Placental pericyte (primary cell): ENCODE measurements around the gene SPTY2D1. TPM values are rescaled to one million over a fixed set of nuclear protein-coding genes. Genes with fewer than 3 reads are reported as not detected.

Experiments used
- total RNA-seq: library from RNA; depleted of rRNA; stranded (reverse); fragments of >200 nt; gene quantifications from 2 replicates; pipeline ENCODE4 v1.2.3, GENCODE V29; 2012

Gene SPTY2D1, protein sequence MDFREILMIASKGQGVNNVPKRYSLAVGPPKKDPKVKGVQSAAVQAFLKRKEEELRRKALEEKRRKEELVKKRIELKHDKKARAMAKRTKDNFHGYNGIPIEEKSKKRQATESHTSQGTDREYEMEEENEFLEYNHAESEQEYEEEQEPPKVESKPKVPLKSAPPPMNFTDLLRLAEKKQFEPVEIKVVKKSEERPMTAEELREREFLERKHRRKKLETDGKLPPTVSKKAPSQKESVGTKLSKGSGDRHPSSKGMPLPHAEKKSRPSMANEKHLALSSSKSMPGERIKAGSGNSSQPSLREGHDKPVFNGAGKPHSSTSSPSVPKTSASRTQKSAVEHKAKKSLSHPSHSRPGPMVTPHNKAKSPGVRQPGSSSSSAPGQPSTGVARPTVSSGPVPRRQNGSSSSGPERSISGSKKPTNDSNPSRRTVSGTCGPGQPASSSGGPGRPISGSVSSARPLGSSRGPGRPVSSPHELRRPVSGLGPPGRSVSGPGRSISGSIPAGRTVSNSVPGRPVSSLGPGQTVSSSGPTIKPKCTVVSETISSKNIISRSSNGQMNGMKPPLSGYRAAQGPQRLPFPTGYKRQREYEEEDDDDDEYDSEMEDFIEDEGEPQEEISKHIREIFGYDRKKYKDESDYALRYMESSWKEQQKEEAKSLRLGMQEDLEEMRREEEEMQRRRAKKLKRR
- total RNA-seq: 24.3 and 32.1 TPM in 2 replicates

DNA sequence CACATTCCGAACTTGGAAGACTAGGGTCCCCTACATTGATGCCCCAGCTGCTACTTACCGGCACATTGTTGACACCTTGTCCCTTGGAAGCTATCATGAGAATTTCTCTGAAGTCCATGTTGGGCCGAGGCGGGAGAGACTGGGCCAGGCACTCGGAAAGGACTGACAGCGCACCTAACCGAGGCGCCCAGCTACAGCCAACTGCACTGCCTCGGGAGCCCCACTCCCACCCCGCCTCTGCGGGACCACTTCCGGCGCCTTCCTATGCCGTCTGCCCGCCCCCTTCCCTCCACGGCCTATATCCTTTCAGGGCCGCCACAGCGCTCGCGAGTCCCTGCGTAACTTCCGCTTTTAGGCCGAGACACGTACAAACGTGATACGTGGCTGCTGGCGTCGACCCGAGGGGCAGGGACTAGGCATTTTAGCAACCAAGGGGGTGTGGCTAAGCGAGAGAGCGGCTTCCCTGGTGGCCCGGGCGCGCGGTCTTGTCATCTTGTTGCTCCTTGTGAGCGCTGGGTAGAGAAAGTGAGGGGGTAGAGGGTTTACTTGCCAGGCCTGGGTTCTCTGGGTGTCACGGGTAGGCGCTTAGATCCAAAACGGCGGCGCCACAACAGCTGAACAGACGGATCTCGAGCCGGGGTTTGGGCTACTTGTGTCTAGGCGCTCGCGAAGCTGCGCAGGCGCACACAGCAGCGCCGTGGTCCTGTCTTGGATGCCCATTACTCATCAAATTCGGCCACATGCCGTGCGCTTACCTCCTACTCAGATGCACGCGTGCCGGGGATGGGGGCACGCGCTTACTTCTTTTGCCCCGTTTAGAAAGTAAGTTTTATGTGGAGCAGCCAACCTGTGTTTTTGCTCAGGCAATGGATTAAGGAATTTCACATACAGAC is at the start of gene SPTY2D1:
TSS of gene SPTY2D1 (minus strand) at position 203 of the 893 bp plus-strand sequence. CDS start at position 118, 85 bp downstream.

DNA sequence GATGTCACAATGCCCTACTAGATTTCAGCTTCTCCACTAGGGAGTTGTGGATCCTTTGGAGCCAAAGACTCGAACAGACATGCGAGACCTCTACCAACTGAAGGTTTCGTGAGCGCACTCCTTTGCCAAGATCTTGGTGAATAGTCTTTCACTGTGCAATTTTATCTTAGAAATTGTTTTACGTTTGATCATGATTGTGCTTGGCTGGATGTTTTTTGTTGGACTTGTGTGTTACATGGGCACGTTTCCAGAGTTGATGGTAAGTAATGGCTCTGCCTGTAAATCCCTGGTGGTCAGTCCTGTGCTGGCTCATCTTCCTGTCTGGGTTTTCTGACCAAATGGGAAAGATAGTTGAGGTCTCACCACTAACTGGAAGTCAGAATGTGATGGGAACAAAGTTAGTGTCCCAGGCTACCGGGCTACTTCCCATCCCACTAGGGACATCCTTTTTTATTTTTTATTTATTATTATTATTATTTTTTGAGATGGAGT is 34.4 kb downstream of the SPTY2D1 start, which contains the start of gene MISFA:
TSS of gene MISFA (plus strand) at position 51 of the 492 bp plus-strand sequence. CDS start at position 191, 140 bp downstream.

DNA sequence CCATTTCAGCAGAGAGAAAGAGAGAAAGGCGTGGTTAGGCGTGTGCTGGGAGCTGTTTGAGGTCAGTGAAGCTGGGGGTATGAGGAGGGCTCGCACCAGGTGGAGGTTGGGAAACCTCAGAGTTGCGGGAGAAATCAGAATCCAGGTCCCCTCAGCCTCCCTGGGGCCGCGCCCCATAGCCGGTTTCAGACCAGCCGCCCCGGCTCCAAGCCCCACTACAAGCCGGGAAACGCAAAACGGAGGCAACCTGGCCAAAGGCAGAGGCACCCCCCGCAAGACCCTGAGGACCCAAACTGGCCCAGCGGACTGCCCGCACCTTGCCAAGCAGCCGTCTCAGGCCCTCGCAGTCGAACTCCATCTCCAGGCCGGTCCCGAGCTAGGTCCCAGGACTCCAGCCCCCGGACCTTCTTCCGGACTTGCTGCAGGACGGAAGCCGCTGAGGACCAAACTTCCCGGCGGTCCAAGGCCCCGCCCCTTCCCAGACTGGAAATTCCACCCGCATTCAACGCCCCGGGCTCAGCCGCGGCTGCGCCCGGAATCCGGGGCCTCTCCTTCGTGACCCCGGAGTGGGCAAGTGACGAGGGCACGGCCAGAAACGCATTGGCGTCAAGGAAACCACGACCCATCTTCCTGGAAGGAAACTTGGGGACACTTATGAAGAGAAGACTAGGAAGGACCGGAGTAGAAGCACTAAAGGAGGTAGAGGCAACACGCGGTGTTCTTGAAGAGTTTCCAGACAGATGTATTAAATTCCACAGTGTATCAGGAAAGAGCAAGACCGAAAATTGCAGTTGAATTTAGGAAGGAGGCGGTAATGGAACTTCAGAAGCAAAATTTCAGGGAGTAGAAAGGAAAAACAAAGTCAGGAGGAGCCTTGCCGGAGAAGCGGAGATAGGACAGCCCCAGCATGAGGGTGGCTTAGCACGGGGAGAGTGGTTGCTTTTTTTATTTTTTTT is 45.6 kb downstream of the SPTY2D1 start, which contains the start of gene UEVLD:
TSS of gene UEVLD (minus strand) at position 438 of the 956 bp plus-strand sequence. CDS start at position 358, 80 bp downstream.

Other genes starting within 250 kb of the SPTY2D1 start
- 237 and 872 TPM in 2 replicates for gene LDHA, start 239.8 kb downstream of the SPTY2D1 start, total RNA-seq
- 0.22 TPM in 1 of 2 replicates, not detected in the other for gene LDHC, start 222.0 kb downstream of the SPTY2D1 start, total RNA-seq
- gene LDHAL6A, start 178.5 kb downstream of the SPTY2D1 start, total RNA-seq: not detected in 2 replicates
- gene TSG101, start 107.4 kb downstream of the SPTY2D1 start, total RNA-seq: 103 and 110 TPM in 2 replicates
- 21.0 and 39.1 TPM in 2 replicates for gene UEVLD, start 45.6 kb downstream of the SPTY2D1 start, total RNA-seq
- 0.29 TPM in 1 of 2 replicates, not detected in the other for gene MISFA, start 34.6 kb downstream of the SPTY2D1 start, total RNA-seq
- gene TMEM86A, start 64.4 kb upstream of the SPTY2D1 start, total RNA-seq: 0.29 and 1.3 TPM in 2 replicates
- gene IGSF22, start 91.8 kb upstream of the SPTY2D1 start, total RNA-seq: not detected in 2 replicates
- gene PTPN5, start 157.5 kb upstream of the SPTY2D1 start, total RNA-seq: not detected in 2 replicates